Left lobe of liver (tissue), 2 donors: ENCODE data around the gene ID1. TPM values are rescaled to one million over a fixed set of nuclear protein-coding genes. Genes with fewer than 3 reads are reported as not detected.

Source experiments
- ATAC-seq: fragments of 200-7000 bp; cut with Tn5 transposase; one replicate; pipeline ENCODE4 v1.9.1; 2020; ENCODE audit warnings: mild to moderate bottlenecking, moderate library complexity
- DNase-seq: peaks from one replicate; pipeline ENCODE4 v3.0.0-alpha.2; 2020; ENCODE audit warnings: low spot score
- total RNA-seq: library from RNA; stranded (reverse); gene quantifications from one replicate; pipeline ENCODE4 v1.2.1, GENCODE V29; 2021
- donor health status: DM: no; HTN: no; CAD: no; lungs with moderate emphysema.
- donor health status: DM: no; HTN: yes; CAD: no.

ID1 gene
- 37.2 TPM for total RNA-seq

DNA sequence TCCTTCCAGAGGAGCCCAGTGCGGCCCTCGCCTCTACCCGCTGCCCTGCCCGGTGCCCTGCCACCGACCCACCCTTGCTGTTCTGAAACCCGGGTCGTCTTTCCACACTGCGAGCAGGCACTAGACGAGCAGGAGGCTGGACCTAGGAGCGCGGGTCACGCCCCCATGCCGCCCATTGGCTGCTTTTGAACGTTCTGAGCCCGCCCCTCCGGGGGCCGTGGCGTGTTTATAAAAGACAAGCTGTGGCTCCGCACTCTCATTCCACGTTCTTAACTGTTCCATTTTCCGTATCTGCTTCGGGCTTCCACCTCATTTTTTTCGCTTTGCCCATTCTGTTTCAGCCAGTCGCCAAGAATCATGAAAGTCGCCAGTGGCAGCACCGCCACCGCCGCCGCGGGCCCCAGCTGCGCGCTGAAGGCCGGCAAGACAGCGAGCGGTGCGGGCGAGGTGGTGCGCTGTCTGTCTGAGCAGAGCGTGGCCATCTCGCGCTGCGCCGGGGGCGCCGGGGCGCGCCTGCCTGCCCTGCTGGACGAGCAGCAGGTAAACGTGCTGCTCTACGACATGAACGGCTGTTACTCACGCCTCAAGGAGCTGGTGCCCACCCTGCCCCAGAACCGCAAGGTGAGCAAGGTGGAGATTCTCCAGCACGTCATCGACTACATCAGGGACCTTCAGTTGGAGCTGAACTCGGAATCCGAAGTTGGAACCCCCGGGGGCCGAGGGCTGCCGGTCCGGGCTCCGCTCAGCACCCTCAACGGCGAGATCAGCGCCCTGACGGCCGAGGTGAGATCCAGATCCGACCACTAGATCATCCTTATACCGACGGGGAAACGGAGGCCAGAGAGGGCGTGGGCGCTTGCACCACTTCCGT is at the start of gene ID1:
Gene ID1 (plus strand): TSS at position 259 of the 871 bp plus-strand sequence. CDS start 99 bp downstream, at position 358.
- DNase-seq (peak; percentile 97), ATAC-seq (peak; percentile 76)

DNA sequence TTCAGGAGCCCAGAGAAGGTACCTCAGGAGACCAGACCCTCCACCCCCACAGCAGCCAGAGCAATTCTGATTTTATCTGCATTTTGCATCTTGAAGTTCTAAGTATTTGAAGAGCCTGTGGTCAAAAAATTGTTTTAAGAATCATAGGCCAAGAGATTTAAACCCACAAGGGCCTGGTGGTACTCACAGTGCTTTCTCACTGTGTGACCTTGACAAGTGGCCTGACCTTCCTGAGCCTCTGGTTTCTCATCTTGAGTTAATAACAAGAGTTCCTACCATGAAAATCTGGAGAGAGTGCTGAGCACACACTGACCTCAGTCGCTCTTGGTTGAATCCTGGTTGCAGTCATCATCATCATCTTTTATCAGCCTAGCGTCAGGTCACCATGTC is 45.4 kb upstream of the ID1 start:
- DNase-seq = no peak
- no peak for ATAC-seq

DNA sequence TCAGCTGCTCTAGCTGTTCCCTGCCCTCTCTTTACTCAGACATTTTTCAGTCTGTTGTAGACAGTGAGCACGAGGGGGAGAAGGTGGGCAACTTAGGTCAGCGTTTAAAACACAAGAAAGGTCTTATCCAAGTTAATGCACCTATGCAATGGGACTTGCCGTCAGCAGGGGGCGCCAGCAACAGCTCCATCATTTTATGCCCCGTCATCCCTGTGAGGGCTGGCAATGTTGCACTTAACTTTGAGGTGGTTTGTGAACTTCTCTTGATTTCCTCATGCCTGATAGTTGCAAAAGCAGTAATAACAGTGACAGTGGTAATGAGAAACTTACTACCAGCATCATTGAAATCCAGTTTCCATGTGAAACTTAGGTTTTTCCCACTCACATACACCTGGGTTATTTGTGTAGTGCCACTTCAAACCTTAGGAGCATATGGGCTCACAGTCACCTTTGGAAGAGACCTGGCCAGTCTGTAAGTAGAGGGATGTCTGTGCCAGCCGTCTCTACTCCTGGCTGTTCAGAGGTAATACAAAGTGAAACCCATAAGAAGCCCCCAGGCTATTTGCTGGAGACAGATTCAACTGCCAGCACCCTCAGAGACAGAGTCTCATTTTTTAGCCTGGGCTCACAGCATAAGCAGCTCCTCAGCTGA is 44.9 kb upstream of the ID1 start:
- DNase-seq (peak; percentile 74), ATAC-seq (peak; percentile 61)

GRCh38 chr20:31560746-31561598 is 44.1 kb upstream of the ID1 start:
- no peak for ATAC-seq
- no peak for DNase-seq

GRCh38 chr20:31562241-31562640 is 42.8 kb upstream of the ID1 start:
- DNase-seq = no peak
- no peak for ATAC-seq

- DNase-seq (no peak), ATAC-seq (no peak)
Measured at GRCh38 chr20:31564284-31564683, 40.8 kb upstream of the ID1 start.

DNA sequence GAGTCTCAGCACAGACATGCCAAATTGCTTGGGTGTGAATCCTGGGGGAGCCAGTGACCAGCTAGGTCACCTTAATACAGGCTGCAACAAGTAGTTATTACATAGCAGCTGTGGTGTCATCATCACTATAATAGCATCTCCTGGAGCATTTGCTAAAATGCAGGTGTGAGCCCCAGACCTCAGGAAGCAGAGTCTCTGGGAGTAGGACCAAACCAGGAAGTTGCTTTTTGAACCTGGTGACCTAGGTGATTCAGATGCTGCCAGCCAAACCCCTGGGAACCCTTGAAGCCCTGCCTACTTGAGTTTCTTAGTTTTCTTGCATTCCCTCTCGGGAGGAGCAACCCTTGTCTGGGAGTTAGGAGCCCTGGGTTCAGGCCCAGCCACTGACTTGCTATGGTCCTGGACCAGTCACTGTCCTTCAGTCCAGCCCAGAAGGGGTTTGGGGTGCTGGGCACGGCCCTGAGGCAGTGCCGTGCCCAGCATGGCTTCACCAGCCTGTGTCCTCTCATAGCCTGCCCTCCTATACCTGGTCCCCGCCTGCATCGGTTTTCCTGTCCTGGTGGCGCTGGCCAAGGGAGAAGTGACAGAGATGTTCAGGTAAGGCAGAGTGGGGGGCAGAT is 39.3 kb upstream of the ID1 start:
- no peak for DNase-seq
- no peak for ATAC-seq

DNA sequence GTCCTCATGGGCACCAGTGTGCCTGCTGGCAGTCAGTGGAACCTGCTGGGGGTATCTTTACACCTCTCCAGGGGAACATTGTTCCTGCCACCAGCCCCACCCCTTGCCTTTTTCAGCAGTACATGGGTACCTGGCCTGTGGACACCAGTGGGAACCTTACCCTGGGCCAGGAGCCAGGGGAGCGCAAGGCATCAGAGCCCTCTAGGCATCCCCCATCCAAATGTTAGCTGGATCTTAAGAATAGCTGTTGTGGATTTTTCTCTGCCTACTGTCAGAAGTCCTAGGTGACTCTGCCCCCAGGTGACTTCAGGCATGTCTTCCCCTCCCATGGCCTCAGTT is 38.8 kb upstream of the ID1 start:
- DNase-seq = no peak
- no peak for ATAC-seq

- no peak for DNase-seq
- ATAC-seq = no peak
Measured at GRCh38 chr20:31566658-31567379, 38.3 kb upstream of the ID1 start.

GRCh38 chr20:31567380-31567720 is 37.7 kb upstream of the ID1 start:
- ATAC-seq (no peak), DNase-seq (no peak)

- DNase-seq (no peak), ATAC-seq (no peak)
Measured at GRCh38 chr20:31568041-31568731, 36.9 kb upstream of the ID1 start.

DNA sequence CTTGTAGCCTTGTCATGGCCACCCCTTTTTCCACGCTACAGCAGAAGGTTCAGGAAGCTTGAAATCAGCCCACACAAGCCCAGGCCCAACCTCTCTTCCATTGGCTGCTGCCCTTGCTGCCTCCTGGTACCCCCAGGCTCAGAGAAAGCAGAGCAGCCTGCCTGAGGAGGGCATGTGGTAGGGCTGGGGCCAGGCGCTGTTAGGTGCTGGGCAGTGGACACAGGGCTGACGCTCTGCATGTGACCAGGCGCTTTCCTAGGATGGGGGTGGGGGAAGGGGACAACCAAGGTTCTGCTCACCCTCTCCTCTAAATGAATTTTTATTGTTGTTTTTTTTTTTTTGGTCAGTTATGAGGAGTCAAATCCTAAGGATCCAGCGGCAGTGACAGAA is 36.3 kb upstream of the ID1 start:
- no peak for ATAC-seq

DNA sequence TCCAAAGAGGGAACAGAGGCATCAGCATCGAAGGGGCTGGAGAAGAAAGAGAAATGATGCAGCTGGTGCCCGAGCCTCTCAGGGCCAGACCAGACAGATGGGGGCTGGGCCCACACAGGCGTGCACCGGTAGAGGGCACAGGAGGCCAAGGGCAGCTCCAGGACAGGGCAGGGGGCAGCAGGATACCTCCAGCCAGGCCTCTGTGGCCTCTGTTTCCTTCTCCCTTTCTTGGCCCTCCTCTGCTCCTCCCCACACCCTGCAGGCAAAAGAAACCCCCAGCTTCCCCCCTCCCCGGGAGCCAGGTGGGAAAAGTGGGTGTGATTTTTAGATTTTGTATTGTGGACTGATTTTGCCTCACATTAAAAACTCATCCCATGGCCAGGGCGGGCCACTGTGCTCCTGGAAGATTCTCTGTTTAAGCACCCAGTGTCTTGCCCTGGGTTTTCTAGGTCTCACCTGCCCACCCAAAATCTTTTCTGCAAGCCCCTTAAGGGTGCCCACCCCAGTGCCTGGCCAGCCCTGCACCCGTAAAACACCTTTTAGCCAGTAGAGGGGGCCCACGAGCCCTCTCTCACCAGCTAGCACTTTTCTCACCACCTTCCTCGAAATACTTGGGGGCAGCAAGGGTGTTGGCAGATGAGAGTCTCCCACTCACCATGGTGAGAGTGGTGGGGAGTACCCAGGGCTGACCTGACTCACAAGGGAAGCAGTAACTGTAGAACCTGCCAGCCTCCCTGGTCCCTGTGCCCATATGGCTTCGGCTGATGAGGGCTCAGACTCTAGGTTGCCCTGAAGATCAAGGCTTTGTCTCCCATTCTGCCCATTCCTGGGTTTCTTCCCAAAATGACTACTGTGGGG is 35.7 kb upstream of the ID1 start:
- DNase-seq (peak; percentile 70), ATAC-seq (peak; percentile 38)

More for the DNA sequence above, 36.3 kb upstream of the ID1 start:
- DNase-seq = no peak

- ATAC-seq = peak; percentile 1
- peak; percentile 54 for DNase-seq
Measured at GRCh38 chr20:31570021-31570463, 35.0 kb upstream of the ID1 start.

DNA sequence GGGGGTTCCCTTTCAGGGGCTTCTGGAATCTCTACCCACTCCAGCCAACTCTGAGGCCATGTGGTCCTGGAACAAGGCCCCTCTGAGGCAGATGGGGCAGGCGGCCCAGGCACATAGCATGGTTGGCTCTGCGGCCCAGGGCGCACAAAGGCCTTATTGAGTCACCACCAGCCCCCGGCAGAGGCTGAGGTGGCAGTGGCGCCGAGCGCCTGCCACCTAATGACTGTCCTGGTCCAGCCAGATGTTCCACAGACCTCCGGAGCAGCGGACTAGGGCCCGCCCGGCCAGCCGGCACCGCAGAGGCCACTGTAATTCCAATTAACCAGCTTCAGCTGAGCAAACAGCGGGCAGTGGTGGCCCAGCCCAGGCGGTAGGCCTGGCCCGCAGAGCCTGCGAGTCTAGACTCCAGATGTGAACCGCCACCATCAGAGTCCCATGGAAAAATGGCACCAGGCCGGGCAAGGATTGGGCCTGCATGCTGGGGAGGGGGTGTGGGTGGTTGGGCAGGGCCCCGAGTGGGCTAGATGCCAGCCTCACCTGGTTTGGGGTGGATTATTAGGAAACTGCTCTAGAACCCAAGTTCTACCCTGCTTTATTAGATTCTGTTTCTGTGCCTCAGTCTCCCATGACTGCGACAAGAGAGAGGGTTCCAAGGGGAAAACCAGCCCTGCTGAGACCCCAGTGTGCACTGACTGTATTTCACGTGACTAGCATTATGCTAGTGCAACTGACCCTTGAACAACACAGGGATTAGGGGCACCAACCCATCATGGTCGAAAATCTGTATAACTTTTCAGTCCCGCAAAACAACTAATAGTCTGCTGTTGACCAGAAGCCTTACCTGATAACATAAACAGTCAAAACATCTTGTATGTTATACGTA is 34.1 kb upstream of the ID1 start:
- ATAC-seq (no peak), DNase-seq (peak; percentile 54)

- DNase-seq = no peak
- no peak for ATAC-seq
Measured at GRCh38 chr20:31572042-31572700, 32.9 kb upstream of the ID1 start.
